ENCODE results near the gene AMIGO1.

Gene AMIGO1

DNA sequence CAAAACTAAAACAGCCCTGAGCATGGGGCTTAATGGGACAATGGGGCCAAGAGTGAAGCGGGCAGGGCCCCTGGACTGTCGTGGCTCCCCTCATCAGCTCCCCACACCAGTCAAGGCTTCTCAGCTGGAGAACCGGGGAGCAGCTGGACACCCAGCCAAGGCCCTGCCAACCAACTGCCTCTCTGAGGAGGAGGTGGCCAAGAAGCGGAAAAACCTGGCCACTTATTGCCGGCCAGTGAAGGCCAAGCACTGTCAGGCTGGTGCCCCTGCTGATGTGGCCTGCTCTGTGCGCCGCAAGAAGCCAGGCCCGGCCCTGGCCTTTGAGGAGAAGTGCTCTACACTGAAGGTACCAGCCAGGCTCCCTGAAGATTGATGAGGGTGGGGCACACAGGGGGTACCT, 18.2 kb downstream of the AMIGO1 start:
- no peaks in the 10 kb centered on the region for H3K27me3 ChIP-seq (ENCODE audit: control insufficient read depth, insufficient read depth, low read length)
- no peak overlapping the region for H3K27ac ChIP-seq (ENCODE audit: low read length)
- no peaks in the 10 kb centered on the region; the same call in 1 of the 2 replicates for H3K4me1 ChIP-seq (ENCODE audit: control insufficient read depth, insufficient read depth, low read length)
- no CpG with 5 or more reads among the region's 8 CpGs for whole genome bisulfite sequencing (ENCODE audit: insufficient coverage, insufficient read length)
- no peaks in the 10 kb centered on the region for H3K9me3 ChIP-seq (ENCODE audit: control insufficient read depth, insufficient read depth, low read length)
- peaks cover 3% of the 10 kb centered on the region; the same call in 1 of the 2 replicates for H3K36me3 ChIP-seq (ENCODE audit: control insufficient read depth, insufficient read depth, low read length)
- H3K4me3 ChIP-seq (ENCODE audit: low read length) = no peak overlapping the region
- no peak for DNase-seq (ENCODE audit: low read depth, low spot score)

DNA sequence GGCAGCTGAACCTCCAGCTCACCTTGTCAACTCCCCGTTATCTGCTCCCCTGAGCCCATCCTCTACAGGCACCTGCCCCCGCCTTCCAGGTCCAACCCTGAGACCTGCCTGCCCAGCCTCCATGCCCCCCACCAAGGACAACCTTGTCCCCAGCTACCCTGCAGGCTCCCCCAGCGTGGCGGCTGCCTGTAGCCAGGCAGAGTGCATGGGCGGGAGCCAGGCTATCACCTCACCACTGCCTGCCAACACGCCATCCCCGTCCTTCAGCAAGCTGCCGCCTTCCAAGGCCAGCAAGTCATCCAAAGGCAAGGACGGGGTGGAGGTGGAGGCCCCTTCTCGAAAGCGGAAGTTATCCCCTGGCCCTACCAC, 18.6 kb downstream of the AMIGO1 start:
- no peaks in the 10 kb centered on the region for H3K9me3 ChIP-seq (ENCODE audit: control insufficient read depth, insufficient read depth, low read length)
- no CpG with 5 or more reads among the region's 11 CpGs for WGBS (ENCODE audit: insufficient coverage, insufficient read length)
- H3K4me3 ChIP-seq (ENCODE audit: low read length) = no peak overlapping the region
- no peaks in the 10 kb centered on the region for H3K27me3 ChIP-seq (ENCODE audit: control insufficient read depth, insufficient read depth, low read length)
- H3K27ac ChIP-seq (ENCODE audit: low read length) = no peak overlapping the region
- no peak for DNase-seq (ENCODE audit: low read depth, low spot score)
- H3K4me1 ChIP-seq (ENCODE audit: control insufficient read depth, insufficient read depth, low read length) = no peaks in the 10 kb centered on the region; the same call in 1 of the 2 replicates
- H3K36me3 ChIP-seq (ENCODE audit: control insufficient read depth, insufficient read depth, low read length) = peaks cover 3% of the 10 kb centered on the region; the same call in 1 of the 2 replicates

DNA sequence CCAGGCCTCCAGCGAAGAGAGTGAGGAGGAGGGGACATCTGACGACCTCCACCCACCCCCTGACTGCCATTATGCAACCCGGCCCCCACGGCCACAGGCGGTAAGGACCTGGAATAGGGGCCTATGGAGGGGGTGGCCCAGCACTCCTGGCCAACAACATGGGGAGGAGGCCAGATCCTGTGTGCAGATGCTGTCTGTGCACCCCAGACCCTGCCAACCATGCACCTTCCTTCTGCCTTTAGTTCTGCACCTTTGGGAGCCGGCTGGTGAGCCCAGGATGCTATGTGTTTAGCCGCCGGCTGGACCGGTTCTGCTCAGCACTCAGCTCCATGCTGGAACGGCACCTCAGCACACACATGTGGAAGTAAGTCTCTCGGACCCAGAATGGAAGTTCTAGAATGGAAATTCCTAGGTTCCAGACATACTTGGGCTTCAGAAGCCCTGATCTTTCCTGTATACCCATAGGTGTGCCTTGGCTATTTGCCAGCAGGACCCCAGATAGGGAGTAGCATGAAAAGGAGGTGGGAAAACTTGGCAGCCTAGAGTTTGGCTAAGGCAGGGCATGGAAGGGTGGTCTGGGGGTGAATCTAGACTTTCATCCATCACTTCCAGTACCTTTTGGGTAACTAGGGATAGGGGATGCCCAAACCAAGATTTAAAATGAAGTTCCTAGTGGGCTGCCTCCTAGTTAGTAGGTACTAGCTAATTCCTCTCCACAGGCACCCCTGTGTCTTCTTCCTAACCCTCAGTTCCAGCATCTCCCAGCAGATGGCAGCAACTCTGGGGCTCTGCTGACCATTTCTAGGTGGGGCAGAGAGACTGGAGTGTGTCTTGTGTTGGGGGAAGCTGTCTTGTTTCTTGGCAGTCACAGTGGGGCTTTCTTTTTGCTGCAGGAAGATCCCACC, 19.2 kb downstream of the AMIGO1 start:
- Histone ChIP-seq H3K36me3 (ENCODE audit: control insufficient read depth, insufficient read depth, low read length) (peaks cover 3% of the 10 kb centered on the region; the same call in 1 of the 2 replicates), H3K27ac (ENCODE audit: low read length) (no peak overlapping the region), H3K4me1 (ENCODE audit: control insufficient read depth, insufficient read depth, low read length) (no peaks in the 10 kb centered on the region; the same call in 1 of the 2 replicates), H3K4me3 (ENCODE audit: low read length) (no peak overlapping the region), H3K27me3 (ENCODE audit: control insufficient read depth, insufficient read depth, low read length) (no peaks in the 10 kb centered on the region), H3K9me3 (ENCODE audit: control insufficient read depth, insufficient read depth, low read length) (no peaks in the 10 kb centered on the region)
- no peak for DNase-seq (ENCODE audit: low read depth, low spot score)
- WGBS (ENCODE audit: insufficient coverage, insufficient read length) = no CpG with 5 or more reads among the region's 11 CpGs

DNA sequence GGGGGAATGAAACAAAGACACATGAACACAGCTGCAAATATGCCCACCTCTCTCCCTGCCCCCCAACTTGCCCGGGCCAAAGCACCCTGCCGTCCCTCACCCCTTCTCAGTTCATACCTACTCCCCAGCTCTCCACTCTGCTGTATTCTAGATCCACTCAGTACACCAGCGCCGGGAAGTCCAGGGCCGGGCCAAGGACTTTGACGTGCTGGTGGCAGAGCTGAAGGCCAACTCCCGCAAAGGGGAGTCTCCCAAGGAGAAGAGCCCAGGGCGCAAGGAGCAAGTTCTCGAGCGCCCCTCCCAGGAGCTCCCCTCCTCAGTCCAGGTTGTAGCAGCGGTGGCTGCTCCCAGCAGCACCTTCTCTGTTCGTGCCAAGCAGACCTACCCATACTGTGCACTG, 20.8 kb downstream of the AMIGO1 start:
- no peak for DNase-seq (ENCODE audit: low read depth, low spot score)
- Histone ChIP-seq H3K4me3 (ENCODE audit: low read length) (no peak overlapping the region), H3K27me3 (ENCODE audit: control insufficient read depth, insufficient read depth, low read length) (no peaks in the 10 kb centered on the region), H3K9me3 (ENCODE audit: control insufficient read depth, insufficient read depth, low read length) (no peaks in the 10 kb centered on the region), H3K36me3 (ENCODE audit: control insufficient read depth, insufficient read depth, low read length) (peaks cover 3% of the 10 kb centered on the region; the same call in 1 of the 2 replicates), H3K27ac (ENCODE audit: low read length) (no peak overlapping the region), H3K4me1 (ENCODE audit: control insufficient read depth, insufficient read depth, low read length) (peaks cover 2% of the 10 kb centered on the region)
- no CpG with 5 or more reads among the region's 12 CpGs for WGBS (ENCODE audit: insufficient coverage, insufficient read length)

DNA sequence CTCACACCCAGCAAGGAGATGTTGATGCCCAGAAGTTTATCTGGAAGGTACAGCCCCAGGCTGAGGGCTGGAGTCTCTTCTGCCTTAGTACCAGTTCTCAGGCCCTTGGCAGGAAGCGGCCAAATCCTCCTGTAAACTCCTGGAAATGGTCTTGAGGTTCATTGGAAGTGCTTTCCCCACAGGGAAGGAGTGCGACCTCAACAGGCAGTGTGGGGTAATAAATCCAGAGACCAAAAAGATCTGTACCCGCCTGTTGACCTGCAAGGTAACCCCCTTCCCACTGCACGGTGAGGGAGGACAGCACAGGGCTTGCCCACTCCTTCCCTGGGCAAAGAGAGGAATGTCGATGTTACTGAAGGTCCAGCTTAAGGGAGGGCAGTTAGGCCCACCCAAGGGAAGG, 21.3 kb downstream of the AMIGO1 start:
- Histone ChIP-seq H3K27ac (ENCODE audit: low read length) (no peak overlapping the region), H3K4me3 (ENCODE audit: low read length) (no peak overlapping the region), H3K36me3 (ENCODE audit: control insufficient read depth, insufficient read depth, low read length) (peaks cover 3% of the 10 kb centered on the region; the same call in 1 of the 2 replicates), H3K27me3 (ENCODE audit: control insufficient read depth, insufficient read depth, low read length) (no peaks in the 10 kb centered on the region), H3K9me3 (ENCODE audit: control insufficient read depth, insufficient read depth, low read length) (no peaks in the 10 kb centered on the region), H3K4me1 (ENCODE audit: control insufficient read depth, insufficient read depth, low read length) (peaks cover 2% of the 10 kb centered on the region)
- no CpG with 5 or more reads among the region's 5 CpGs for WGBS (ENCODE audit: insufficient coverage, insufficient read length)
- DNase-seq (ENCODE audit: low read depth, low spot score) = no peak

DNA sequence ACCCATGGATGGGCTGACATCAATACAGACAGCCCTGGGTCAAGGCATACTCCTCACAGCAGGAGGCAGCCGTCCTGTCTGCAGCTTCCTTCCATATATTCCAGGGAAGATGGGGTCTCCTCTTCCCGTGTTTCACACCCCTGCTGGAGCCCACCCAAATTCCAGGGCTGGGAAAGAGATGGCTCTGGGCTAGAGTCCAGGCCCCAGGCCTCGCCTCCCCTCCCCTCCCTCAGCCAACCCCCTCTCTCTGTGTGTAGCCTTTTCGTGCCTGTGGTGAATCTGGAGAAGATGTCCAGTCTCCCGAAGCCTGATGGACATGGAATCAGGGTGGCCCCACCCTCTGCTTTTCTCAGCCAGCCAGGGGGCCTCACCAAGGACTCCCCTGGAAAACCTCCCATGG, 22.3 kb downstream of the AMIGO1 start:
- Histone ChIP-seq H3K4me3 (ENCODE audit: low read length) (no peak overlapping the region), H3K9me3 (ENCODE audit: control insufficient read depth, insufficient read depth, low read length) (no peaks in the 10 kb centered on the region), H3K4me1 (ENCODE audit: control insufficient read depth, insufficient read depth, low read length) (peaks cover 2% of the 10 kb centered on the region; the same call in 1 of the 2 replicates), H3K27ac (ENCODE audit: low read length) (no peak overlapping the region), H3K36me3 (ENCODE audit: control insufficient read depth, insufficient read depth, low read length) (peaks cover 3% of the 10 kb centered on the region; the same call in 1 of the 2 replicates), H3K27me3 (ENCODE audit: control insufficient read depth, insufficient read depth, low read length) (no peaks in the 10 kb centered on the region)
- DNase-seq (ENCODE audit: low read depth, low spot score) = no peak
- WGBS (ENCODE audit: insufficient coverage, insufficient read length) = no CpG with 5 or more reads among the region's 5 CpGs

DNA sequence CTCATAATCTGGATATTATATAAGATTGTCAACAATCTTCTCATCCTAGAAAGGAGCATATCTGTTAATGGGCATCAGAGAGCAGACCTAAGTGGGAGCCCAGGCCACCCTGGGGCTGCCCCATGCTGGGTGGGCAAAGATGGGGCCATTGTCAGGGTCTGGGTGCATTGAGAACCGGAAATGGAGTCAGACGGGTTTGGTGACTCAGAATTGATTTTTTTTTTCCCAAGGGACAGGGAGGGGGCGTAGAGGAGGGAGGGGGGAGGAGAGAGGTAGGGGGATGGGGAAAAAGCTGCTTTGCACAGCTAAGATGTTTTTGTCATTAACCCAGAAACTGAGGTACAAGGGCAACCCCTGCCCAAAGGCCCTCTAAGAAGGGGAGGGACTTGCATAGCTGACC, 24.5 kb downstream of the AMIGO1 start:
- no peak overlapping the region for H3K27ac ChIP-seq (ENCODE audit: low read length)
- no peak for DNase-seq (ENCODE audit: low read depth, low spot score)
- no peaks in the 10 kb centered on the region for H3K27me3 ChIP-seq (ENCODE audit: control insufficient read depth, insufficient read depth, low read length)
- WGBS (ENCODE audit: insufficient coverage, insufficient read length) = no CpG with 5 or more reads among the region's 3 CpGs
- H3K4me3 ChIP-seq (ENCODE audit: low read length) = peak overlapping the region; percentile 86; the same call in 1 of the 2 replicates
- H3K4me1 ChIP-seq (ENCODE audit: control insufficient read depth, insufficient read depth, low read length) = peaks cover 2% of the 10 kb centered on the region; the same call in 1 of the 2 replicates
- H3K36me3 ChIP-seq (ENCODE audit: control insufficient read depth, insufficient read depth, low read length) = peaks cover 3% of the 10 kb centered on the region; the same call in 1 of the 2 replicates
- H3K9me3 ChIP-seq (ENCODE audit: control insufficient read depth, insufficient read depth, low read length) = no peaks in the 10 kb centered on the region

DNA sequence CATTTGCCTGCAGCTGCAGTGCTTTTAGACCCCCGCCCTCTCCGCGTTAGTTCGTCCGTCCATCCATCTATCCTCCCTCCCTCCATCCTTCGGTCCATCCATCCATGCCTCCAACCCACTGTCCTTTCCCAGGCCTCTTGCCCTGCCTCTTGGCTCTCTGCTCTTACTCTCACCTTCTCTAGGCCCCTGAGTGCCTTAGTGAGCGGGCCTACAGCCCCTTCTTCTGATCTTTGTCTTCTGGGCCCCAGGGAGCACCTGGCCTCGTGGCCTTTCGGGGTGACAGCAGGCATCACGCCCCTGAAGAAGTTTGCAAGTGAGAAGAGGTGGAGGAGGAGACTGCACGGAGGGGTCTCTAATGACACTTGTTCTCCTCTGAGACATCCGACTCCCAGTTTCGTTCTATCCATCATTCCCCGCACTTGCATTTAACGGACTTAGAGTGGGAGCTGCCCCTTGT, 25.0 kb downstream of the AMIGO1 start:
- Histone ChIP-seq H3K36me3 (ENCODE audit: control insufficient read depth, insufficient read depth, low read length) (peaks cover 3% of the 10 kb centered on the region; the same call in 1 of the 2 replicates), H3K27me3 (ENCODE audit: control insufficient read depth, insufficient read depth, low read length) (no peaks in the 10 kb centered on the region), H3K4me1 (ENCODE audit: control insufficient read depth, insufficient read depth, low read length) (peaks cover 2% of the 10 kb centered on the region; the same call in 1 of the 2 replicates), H3K9me3 (ENCODE audit: control insufficient read depth, insufficient read depth, low read length) (no peaks in the 10 kb centered on the region), H3K27ac (ENCODE audit: low read length) (no peak overlapping the region), H3K4me3 (ENCODE audit: low read length) (peak overlapping the region; percentile 86; the same call in 1 of the 2 replicates)
- no peak for DNase-seq (ENCODE audit: low read depth, low spot score)
- no CpG with 5 or more reads among the region's 15 CpGs for WGBS (ENCODE audit: insufficient coverage, insufficient read length)

DNA sequence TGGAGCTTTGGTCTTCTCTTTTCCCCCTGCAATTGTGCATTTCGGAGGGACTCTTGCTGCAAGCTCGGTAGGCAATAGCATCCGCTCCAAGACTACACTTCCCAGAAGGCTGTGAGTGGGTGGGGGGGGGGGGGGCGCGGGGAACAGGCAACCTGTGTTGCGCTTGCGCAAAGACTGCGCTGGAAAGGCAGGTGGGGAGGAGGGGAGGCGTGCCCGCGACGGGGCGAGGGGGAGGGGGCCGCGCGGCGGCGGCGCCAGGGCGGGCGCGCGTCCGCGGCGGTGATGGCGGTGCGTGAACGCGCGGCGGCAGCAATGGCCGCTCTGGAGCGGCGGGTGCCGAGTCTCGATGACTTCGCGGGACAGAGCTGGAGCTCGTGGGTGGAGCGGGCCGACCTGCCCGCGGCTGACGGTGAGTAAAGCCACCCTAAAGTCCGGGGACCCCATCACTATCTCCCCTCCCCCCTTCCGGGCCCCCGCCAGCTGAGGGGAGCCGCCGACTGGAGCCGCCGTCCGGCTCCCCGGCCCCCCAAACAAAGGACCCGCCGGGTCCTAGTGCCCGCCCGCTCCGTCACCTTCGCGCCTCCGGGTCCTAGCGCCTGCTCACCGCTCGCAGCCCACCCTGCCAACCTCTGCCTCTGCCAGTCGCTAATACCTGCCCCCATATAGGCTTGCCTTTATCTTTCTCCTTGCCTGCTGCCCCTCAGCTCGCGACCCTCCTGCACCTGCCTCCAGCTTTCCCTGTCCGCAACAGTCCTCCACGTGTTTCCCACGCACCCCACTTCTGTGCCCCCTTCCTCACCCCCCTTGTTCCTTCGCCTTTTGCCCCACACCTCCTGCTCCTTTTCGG, 25.6 kb downstream of the AMIGO1 start, which contains the start of gene ATXN7L2:
Gene ATXN7L2 (plus strand): TSS at position 234 of the 847 bp plus-strand sequence. CDS start 49 bp downstream, at position 283.
- no CpG with 5 or more reads among the region's 73 CpGs for WGBS (ENCODE audit: insufficient coverage, insufficient read length)
- H3K27me3 ChIP-seq (ENCODE audit: control insufficient read depth, insufficient read depth, low read length) = no peaks in the 10 kb centered on the region
- H3K4me1 ChIP-seq (ENCODE audit: control insufficient read depth, insufficient read depth, low read length) = peaks cover 6% of the 10 kb centered on the region; the same call in 1 of the 2 replicates

More for the DNA sequence above, 25.6 kb downstream of the AMIGO1 start, which contains the start of gene ATXN7L2:
- no peak for DNase-seq (ENCODE audit: low read depth, low spot score)
- peak within 1 kb of the TSS; percentile 86; the same call in 1 of the 2 replicates for H3K4me3 ChIP-seq (ENCODE audit: low read length)
- no peaks in the 10 kb centered on the region for H3K9me3 ChIP-seq (ENCODE audit: control insufficient read depth, insufficient read depth, low read length)
- no peaks in the 10 kb centered on the region for H3K36me3 ChIP-seq (ENCODE audit: control insufficient read depth, insufficient read depth, low read length)
- no peak within 1 kb of the TSS for H3K27ac ChIP-seq (ENCODE audit: low read length)
